A673 (cell line): Measurements from ENCODE around the gene ADIG. TPM values are rescaled to one million over a fixed set of nuclear protein-coding genes. Genes with fewer than 3 reads are reported as not detected.

Source experiments
- BruUV-seq: library from RNA; stranded (reverse); fragments of 400-500 nt; replicated peaks from 2 replicates; lab custom pipeline; 2021; lab: Mats Ljungman, UMichigan
- CTCF ChIA-PET: fragments of 300-600 bp; sonication (Branson Sonifier 250); formaldehyde crosslinking; loops from one replicate; lab custom pipeline; 2022; ENCODE audit warnings: antibody characterized with exemption; lab: Charles Lee
- POLR2A ChIA-PET: fragments of 300-600 bp; sonication (Branson Sonifier 250); formaldehyde crosslinking; loops from one replicate; lab custom pipeline; 2022; ENCODE audit warnings: antibody characterized with exemption; ENCODE audit not compliant: low non-redundant PET; lab: Charles Lee
- DNase-seq: peaks from one replicate; pipeline ENCODE4 v3.0.0-alpha.2; 2015; ENCODE audit warnings: low spot score
- H3K27ac ChIP-seq: fragments of 200-600 bp; sonication (generic); 2 replicates; pipeline ENCODE4 v1.5.1; 2016; ENCODE audit warnings: mixed run types, low read depth, mild to moderate bottlenecking, mixed read lengths, antibody characterized with exemption, low read length; ENCODE audit not compliant: poor library complexity, severe bottlenecking
- H3K27me3 ChIP-seq: fragments of 200-600 bp; sonication (generic); replicated peaks from 2 replicates; pipeline ENCODE4 v1.6.1; 2017; ENCODE audit warnings: mixed run types, low read depth, mild to moderate bottlenecking, mixed read lengths, antibody characterized with exemption, low read length; ENCODE audit not compliant: insufficient read depth, poor library complexity
- H3K36me3 ChIP-seq: fragments of 200-600 bp; sonication (generic); 2 replicates; pipeline ENCODE4 v1.6.1; 2016; ENCODE audit warnings: mixed run types, mild to moderate bottlenecking, mixed read lengths, antibody characterized with exemption, low read length; ENCODE audit not compliant: insufficient read depth, poor library complexity, severe bottlenecking
- H3K4me1 ChIP-seq: fragments of 200-600 bp; sonication (generic); 2 replicates; pipeline ENCODE4 v1.6.1; 2017; ENCODE audit warnings: mixed run types, mild to moderate bottlenecking, mixed read lengths, antibody characterized with exemption, low read length; ENCODE audit not compliant: insufficient read depth, poor library complexity, severe bottlenecking
- H3K4me3 ChIP-seq: fragments of 200-600 bp; sonication (generic); 2 replicates; pipeline ENCODE4 v1.5.1; 2016; ENCODE audit warnings: low read depth, mixed run types, mild to moderate bottlenecking, mixed read lengths, low read length; ENCODE audit not compliant: poor library complexity, severe bottlenecking
- H3K9me3 ChIP-seq: fragments of 200-600 bp; sonication (generic); 2 replicates; pipeline ENCODE4 v1.6.1; 2016; ENCODE audit warnings: mixed run types, low read depth, mild to moderate bottlenecking, mixed read lengths, antibody characterized with exemption, low read length; ENCODE audit not compliant: poor library complexity, severe bottlenecking
- CTCF ChIP-seq: fragments of 300-800, 200-600 bp; sonication (generic); conservative IDR thresholded peaks from 2 replicates; pipeline ENCODE4 v1.5.1; 2017; ENCODE audit warnings: low read depth, mild to moderate bottlenecking, antibody characterized with exemption, low read length, moderate library complexity, mixed read lengths
- EZH2 ChIP-seq: fragments of 200-600 bp; sonication (generic); IDR thresholded peaks from 2 replicates; pipeline ENCODE4 v1.6.1; 2017; ENCODE audit warnings: borderline replicate concordance, low read depth, mild to moderate bottlenecking, mixed read lengths, antibody characterized with exemption, low read length; ENCODE audit not compliant: poor library complexity, severe bottlenecking
- intact Hi-C: fragments of 100-400 bp; cut with micrococcal nuclease; formaldehyde crosslinking; loops from one replicate; pipeline ENCODE4 v1.10.0; 2022; ENCODE audit not compliant: unreplicated experiment
- total RNA-seq: library from RNA; stranded (reverse); gene quantifications from 2 replicates; pipeline ENCODE4 v1.2.3, GENCODE V29; 2021

Gene ADIG
- total RNA-seq, 1 experiment from 2014 or later, result not detected

- H3K27ac ChIP-seq, result no peak overlapping the region
- intact Hi-C loops, result no loop called here
- DNase-seq, result no peak
- POLR2A ChIA-PET, result no interaction called here
- TF ChIP-seq EZH2 (no peak), CTCF (no peak)
- H3K4me1 ChIP-seq, result no peaks in the 10 kb centered on the region
- no peaks in the 10 kb centered on the region for H3K9me3 ChIP-seq
- no TSS peak for BruUV-seq
- H3K4me3 ChIP-seq, result no peak overlapping the region
- CTCF ChIA-PET, result interaction anchor here (0.7 kb wide), 1 partner anchor 15 kb away, joined by 3 read pairs; no protein-coding TSS in a partner anchor
- peaks cover 24% of the 10 kb centered on the region for H3K27me3 ChIP-seq
- H3K36me3 ChIP-seq, result no peaks in the 10 kb centered on the region
These were observed 36.8 kb downstream of the ADIG start for GRCh38 chr20:38617830-38618196.

GRCh38 chr20:38620441-38620840 lies 39.4 kb downstream of the ADIG start:
- no peaks in the 10 kb centered on the region for H3K9me3 ChIP-seq
- intact Hi-C loops, result no loop called here
- CTCF ChIA-PET, result no interaction called here
- H3K4me3 ChIP-seq, result no peak overlapping the region
- TF ChIP-seq CTCF, result no peak
- no peak for TF ChIP-seq EZH2
- POLR2A ChIA-PET, result no interaction called here
- BruUV-seq, result no TSS peak
- H3K36me3 ChIP-seq, result no peaks in the 10 kb centered on the region
- DNase-seq, result no peak
- peaks cover 24% of the 10 kb centered on the region for H3K27me3 ChIP-seq
- H3K27ac ChIP-seq, result no peak overlapping the region
- H3K4me1 ChIP-seq, result no peaks in the 10 kb centered on the region

- Histone ChIP-seq H3K4me3 (no peak overlapping the region), H3K27ac (no peak overlapping the region), H3K27me3 (peaks cover 24% of the 10 kb centered on the region), H3K4me1 (no peaks in the 10 kb centered on the region), H3K9me3 (no peaks in the 10 kb centered on the region), H3K36me3 (no peaks in the 10 kb centered on the region)
- BruUV-seq, result no TSS peak
- intact Hi-C loops, result no loop called here
- TF ChIP-seq CTCF (no peak), EZH2 (no peak)
- no peak for DNase-seq
- CTCF ChIA-PET, result no interaction called here
- POLR2A ChIA-PET, result no interaction called here
These were observed 42.1 kb downstream of the ADIG start for GRCh38 chr20:38623061-38623460.
